Measurements from ENCODE around the gene CYBC1.

The CYBC1 gene

GRCh38 chr17:82394278-82394677, 56.3 kb downstream of the CYBC1 start:
- no peak overlapping the region for H3K27ac ChIP-seq
- DNase-seq (ENCODE audit: low read depth, low spot score) = no peak

- no peak for DNase-seq (ENCODE audit: low read depth, low spot score)
- no peak overlapping the region for H3K27ac ChIP-seq
Observed at GRCh38 chr17:82392941-82393340, 57.6 kb downstream of the CYBC1 start.

Measured in epithelial cell of prostate (primary cell).